Measurements from ENCODE around the gene ZNF670. TPM values are rescaled to one million over a fixed set of nuclear protein-coding genes. Genes with fewer than 3 reads are reported as not detected.
"Not testable (repeated sequence)": the region's sequence is repeated elsewhere in the genome, so short reads cannot be mapped to it uniquely, and the experiment has no call there.

Gene ZNF670
- 4.7 and 5.0 TPM in 2 replicates for polyA plus RNA-seq (2013)

- DNase-seq = peak; percentile 98 to 99
- Histone ChIP-seq H3K14ac (ENCODE audit: low read length) (peak within 1 kb of the TSS; percentile 80), H2BK5ac (ENCODE audit: low read depth, low read length, poor library complexity) (peak within 1 kb of the TSS; percentile 81), H3K36me3 (ENCODE audit: control insufficient read depth in 1 of 2, insufficient read depth in 2 of 2, low read length in 2 of 2) (peaks cover 2 to 7% of the 10 kb centered on the region in 2 experiments), H2AK5ac (ENCODE audit: low read length) (no peak within 1 kb of the TSS), H3K23ac (ENCODE audit: low read length) (no peak within 1 kb of the TSS), H2AFZ (ENCODE audit: insufficient read depth, low read length, poor library complexity) (peak within 1 kb of the TSS; percentile 63), H4K8ac (ENCODE audit: low read depth, low read length) (peak within 1 kb of the TSS; percentile 84), H3K4me3 (ENCODE audit: low read depth, low read length) (peak within 1 kb of the TSS; percentile 87), H3K27me3 (ENCODE audit: insufficient read depth, low read length) (no peaks in the 10 kb centered on the region), H3K79me1 (ENCODE audit: low read length) (peaks cover 7% of the 10 kb centered on the region), H2BK120ac (ENCODE audit: insufficient read depth, low read length, poor library complexity) (peak within 1 kb of the TSS; percentile 74), H3K18ac (ENCODE audit: low read length) (peak within 1 kb of the TSS; percentile 9), H3K4ac (ENCODE audit: low read depth, low read length) (peak within 1 kb of the TSS; percentile 90), H2BK12ac (ENCODE audit: low read length) (peak within 1 kb of the TSS; percentile 42), H3K9me3 (ENCODE audit: insufficient read depth, low read depth, low read length) (peaks cover 2% of the 10 kb centered on the region), H4K12ac (ENCODE audit: low read depth, low read length) (peak within 1 kb of the TSS; percentile 74), H4K91ac (ENCODE audit: low read depth, low read length) (peak within 1 kb of the TSS; percentile 74), H3K4me2 (ENCODE audit: low read length) (peak within 1 kb of the TSS; percentile 92), H3K27ac (ENCODE audit: low read depth, low read length) (peak within 1 kb of the TSS; percentile 60), H3K79me2 (ENCODE audit: control insufficient read depth, insufficient read depth, low read length, poor library complexity) (peaks cover 10% of the 10 kb centered on the region), H3K9ac (ENCODE audit: low read length) (peak within 1 kb of the TSS; percentile 87), H3K4me1 (ENCODE audit: control insufficient read depth in 1 of 2, insufficient read depth in 2 of 2, low read length in 2 of 2) (peaks cover 0 to 8% of the 10 kb centered on the region in 2 experiments)
- WGBS (ENCODE audit: extremely low coverage, insufficient coverage, insufficient read length) = no CpG with 5 or more reads among the region's 57 CpGs
Observed at GRCh38 chr1:247078258-247079140, at the start of gene ZNF670. TSS of gene ZNF670 (minus strand) at chr1:247078811. CDS start at chr1:247078596, 215 bp downstream.

GRCh38 chr1:247127519-247128282 lies 49.1 kb upstream of the ZNF670 start:
- not testable (repeated sequence) for H2AK5ac ChIP-seq (ENCODE audit: low read length); H3K79me1 ChIP-seq (ENCODE audit: low read length)

DNA sequence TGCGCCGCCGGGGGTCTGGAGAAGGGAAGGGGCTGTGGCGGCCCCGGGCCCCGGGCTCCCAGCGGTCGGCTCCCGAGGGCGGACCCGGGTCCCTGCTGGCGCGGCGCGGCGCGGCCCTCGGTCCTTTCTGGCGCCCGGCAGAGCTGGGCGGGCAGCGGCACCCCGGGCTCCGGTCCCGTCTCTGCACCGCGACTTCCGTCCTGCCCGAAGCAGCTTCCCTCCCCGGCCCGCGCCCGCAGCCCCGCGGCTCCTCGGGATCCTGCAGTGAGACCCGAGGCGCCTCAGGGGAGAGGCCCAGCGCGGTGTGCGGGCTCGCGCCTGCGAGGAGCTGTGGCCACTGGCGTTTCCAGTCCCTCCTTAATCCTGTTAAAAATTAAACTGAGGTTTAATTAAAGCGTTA lies 48.0 kb upstream of the ZNF670 start:
- H3K9ac ChIP-seq (ENCODE audit: low read length); H2BK12ac ChIP-seq (ENCODE audit: low read length); H3K14ac ChIP-seq (ENCODE audit: low read length); H3K27me3 ChIP-seq (ENCODE audit: insufficient read depth, low read length); H2BK5ac ChIP-seq (ENCODE audit: low read depth, low read length, poor library complexity); H3K79me2 ChIP-seq (ENCODE audit: control insufficient read depth, insufficient read depth, low read length, poor library complexity); H3K27ac ChIP-seq (ENCODE audit: low read depth, low read length); H3K79me1 ChIP-seq (ENCODE audit: low read length); H2AFZ ChIP-seq (ENCODE audit: insufficient read depth, low read length, poor library complexity); H2BK120ac ChIP-seq (ENCODE audit: insufficient read depth, low read length, poor library complexity); H3K4me3 ChIP-seq (ENCODE audit: low read depth, low read length); H2AK5ac ChIP-seq (ENCODE audit: low read length); H3K4me1 ChIP-seq (ENCODE audit: control insufficient read depth in 1 of 2, insufficient read depth in 2 of 2, low read length in 2 of 2); H3K4ac ChIP-seq (ENCODE audit: low read depth, low read length); H4K8ac ChIP-seq (ENCODE audit: low read depth, low read length); H4K12ac ChIP-seq (ENCODE audit: low read depth, low read length); DNase-seq; H3K4me2 ChIP-seq (ENCODE audit: low read length); H3K18ac ChIP-seq (ENCODE audit: low read length); H3K23ac ChIP-seq (ENCODE audit: low read length); H4K91ac ChIP-seq (ENCODE audit: low read depth, low read length); H3K9me3 ChIP-seq (ENCODE audit: insufficient read depth, low read depth, low read length): not testable (repeated sequence)
- H3K36me3 ChIP-seq (ENCODE audit: control insufficient read depth in 1 of 2, insufficient read depth in 2 of 2, low read length in 2 of 2) = peaks cover 13 to 17% of the 10 kb centered on the region in 2 experiments
- WGBS (ENCODE audit: extremely low coverage, insufficient coverage, insufficient read length) = no CpG with 5 or more reads among the region's 46 CpGs

More at GRCh38 chr1:247127519-247128282, 49.1 kb upstream of the ZNF670 start:
- H4K8ac ChIP-seq (ENCODE audit: low read depth, low read length); H2AFZ ChIP-seq (ENCODE audit: insufficient read depth, low read length, poor library complexity); H3K14ac ChIP-seq (ENCODE audit: low read length); H3K18ac ChIP-seq (ENCODE audit: low read length); H4K91ac ChIP-seq (ENCODE audit: low read depth, low read length); H3K23ac ChIP-seq (ENCODE audit: low read length); H3K79me2 ChIP-seq (ENCODE audit: control insufficient read depth, insufficient read depth, low read length, poor library complexity); H3K4me3 ChIP-seq (ENCODE audit: low read depth, low read length); H3K4me1 ChIP-seq (ENCODE audit: control insufficient read depth in 1 of 2, insufficient read depth in 2 of 2, low read length in 2 of 2); H3K27me3 ChIP-seq (ENCODE audit: insufficient read depth, low read length); H2BK12ac ChIP-seq (ENCODE audit: low read length); H3K9ac ChIP-seq (ENCODE audit: low read length); DNase-seq; H4K12ac ChIP-seq (ENCODE audit: low read depth, low read length): not testable (repeated sequence)
- Histone ChIP-seq H3K27ac (ENCODE audit: low read depth, low read length) (peak overlapping the region; percentile 17), H3K36me3 (ENCODE audit: control insufficient read depth in 1 of 2, insufficient read depth in 2 of 2, low read length in 2 of 2) (peaks cover 17 to 21% of the 10 kb centered on the region in 2 experiments), H3K4ac (ENCODE audit: low read depth, low read length) (peak overlapping the region; percentile 75), H3K9me3 (ENCODE audit: insufficient read depth, low read depth, low read length) (peaks cover 11% of the 10 kb centered on the region), H3K4me2 (ENCODE audit: low read length) (peak overlapping the region; percentile 72), H2BK5ac (ENCODE audit: low read depth, low read length, poor library complexity) (peak overlapping the region; percentile 31), H2BK120ac (ENCODE audit: insufficient read depth, low read length, poor library complexity) (peak overlapping the region; percentile 33)
- WGBS (ENCODE audit: extremely low coverage, insufficient coverage, insufficient read length) = 100% methylated on average over 1 of the region's 18 CpGs

GRCh38 chr1:247126166-247126565 lies 47.6 kb upstream of the ZNF670 start:
- not testable (repeated sequence) for H4K12ac ChIP-seq (ENCODE audit: low read depth, low read length); H3K4ac ChIP-seq (ENCODE audit: low read depth, low read length); H3K9me3 ChIP-seq (ENCODE audit: insufficient read depth, low read depth, low read length); H3K4me3 ChIP-seq (ENCODE audit: low read depth, low read length); H4K8ac ChIP-seq (ENCODE audit: low read depth, low read length); H3K14ac ChIP-seq (ENCODE audit: low read length); H2AFZ ChIP-seq (ENCODE audit: insufficient read depth, low read length, poor library complexity); H3K18ac ChIP-seq (ENCODE audit: low read length); H3K9ac ChIP-seq (ENCODE audit: low read length); H2BK5ac ChIP-seq (ENCODE audit: low read depth, low read length, poor library complexity); H2BK120ac ChIP-seq (ENCODE audit: insufficient read depth, low read length, poor library complexity); H3K79me2 ChIP-seq (ENCODE audit: control insufficient read depth, insufficient read depth, low read length, poor library complexity); DNase-seq; H3K79me1 ChIP-seq (ENCODE audit: low read length); H2AK5ac ChIP-seq (ENCODE audit: low read length); H3K4me2 ChIP-seq (ENCODE audit: low read length); H3K23ac ChIP-seq (ENCODE audit: low read length); H3K27ac ChIP-seq (ENCODE audit: low read depth, low read length); H3K4me1 ChIP-seq (ENCODE audit: control insufficient read depth in 1 of 2, insufficient read depth in 2 of 2, low read length in 2 of 2); H3K27me3 ChIP-seq (ENCODE audit: insufficient read depth, low read length); H2BK12ac ChIP-seq (ENCODE audit: low read length); H4K91ac ChIP-seq (ENCODE audit: low read depth, low read length)
- WGBS (ENCODE audit: extremely low coverage, insufficient coverage, insufficient read length) = no CpG with 5 or more reads among the region's 25 CpGs
- peaks cover 8 to 12% of the 10 kb centered on the region in 2 experiments for H3K36me3 ChIP-seq (ENCODE audit: control insufficient read depth in 1 of 2, insufficient read depth in 2 of 2, low read length in 2 of 2)

Data from trophoblast cell (in vitro differentiated cells and primary cell).